GM23338 (cell line): ENCODE results near the gene MAP3K10. TPM values are rescaled to one million over a fixed set of nuclear protein-coding genes. Genes with fewer than 3 reads are reported as not detected.

Experiments used
- ATAC-seq: fragments of 200-7000 bp; cut with Tn5 transposase; 3 replicates; pipeline ENCODE4 v1.9.1; 2020
- DNase-seq: peaks from one replicate; pipeline ENCODE4 v3.0.0-alpha.2; 2015; ENCODE audit warnings: low spot score
- H2AFZ ChIP-seq: fragments of 200-600 bp; sonication (generic); 2 replicates; pipeline ENCODE4 v1.8.0; 2016; ENCODE audit warnings: antibody characterized with exemption, mild to moderate bottlenecking, moderate library complexity
- H3F3A ChIP-seq: fragments of 200-600 bp; sonication (generic); replicated peaks from 2 replicates; pipeline ENCODE4 v1.8.0; 2017; ENCODE audit warnings: antibody characterized with exemption, mixed run types, low read depth
- H3K27ac ChIP-seq: fragments of 200-600 bp; sonication (generic); 2 replicates; pipeline ENCODE4 v1.6.1; 2016; ENCODE audit warnings: low read depth
- H3K27me3 ChIP-seq: fragments of 200-600 bp; sonication (generic); 2 replicates; pipeline ENCODE4 v1.8.0; 2016; ENCODE audit warnings: mild to moderate bottlenecking, mixed run types, moderate library complexity; ENCODE audit not compliant: insufficient read depth
- H3K36me3 ChIP-seq: fragments of 200-600 bp; sonication (generic); 2 replicates; pipeline ENCODE4 v1.8.0; 2016; ENCODE audit warnings: mild to moderate bottlenecking; ENCODE audit not compliant: insufficient read depth
- H3K4me1 ChIP-seq: fragments of 200-600 bp; sonication (generic); 2 replicates; pipeline ENCODE4 v1.8.0; 2016; ENCODE audit warnings: mild to moderate bottlenecking, moderate library complexity; ENCODE audit not compliant: insufficient read depth
- H3K4me2 ChIP-seq: fragments of 200-600 bp; sonication (generic); 2 replicates; pipeline ENCODE4 v1.7.1; 2017; ENCODE audit warnings: mixed run types
- H3K4me3 ChIP-seq: fragments of 200-600 bp; sonication (generic); 2 replicates; pipeline ENCODE4 v1.6.1; 2016; ENCODE audit warnings: mixed run types
- H3K79me2 ChIP-seq: fragments of 200-600 bp; sonication (generic); replicated peaks from 2 replicates; pipeline ENCODE4 v1.8.0; 2017; ENCODE audit warnings: mild to moderate bottlenecking; ENCODE audit not compliant: insufficient read depth
- H3K9me2 ChIP-seq: fragments of 200-600 bp; sonication (generic); 2 replicates; pipeline ENCODE4 v1.8.0; 2017; ENCODE audit not compliant: insufficient read depth
- H4K20me1 ChIP-seq: fragments of 200-600 bp; sonication (generic); replicated peaks from 2 replicates; pipeline ENCODE4 v1.8.0; 2017; ENCODE audit warnings: mild to moderate bottlenecking; ENCODE audit not compliant: insufficient read depth
- H3K27ac Mint-ChIP-seq: 2 replicates; pipeline ENCODE4 v1.8.0; 2020; ENCODE audit warnings: inconsistent platforms, mild to moderate bottlenecking, moderate library complexity, mixed read lengths
- H3K27me3 Mint-ChIP-seq: 3 replicates; pipeline ENCODE4 v1.8.0; 2022; ENCODE audit warnings: low read depth, mild to moderate bottlenecking, moderate library complexity, mixed read lengths, inconsistent platforms; ENCODE audit not compliant: insufficient read depth, poor library complexity
- H3K36me3 Mint-ChIP-seq: 3 replicates; pipeline ENCODE4 v1.8.0; 2021; ENCODE audit warnings: low read depth, mild to moderate bottlenecking, inconsistent platforms, moderate library complexity, mixed read lengths
- H3K4me1 Mint-ChIP-seq: 3 replicates; pipeline ENCODE4 v1.8.0; 2020; ENCODE audit warnings: mild to moderate bottlenecking, inconsistent platforms, mixed read lengths
- H3K4me3 Mint-ChIP-seq: 3 replicates; pipeline ENCODE4 v1.8.0; 2021; ENCODE audit warnings: moderate library complexity, mild to moderate bottlenecking, inconsistent platforms, mixed read lengths
- H3K9me3 Mint-ChIP-seq: 3 replicates; pipeline ENCODE4 v1.8.0; 2020; ENCODE audit warnings: moderate library complexity, mild to moderate bottlenecking, inconsistent platforms, mixed read lengths
- CREB1 ChIP-seq: fragments of 250-450 bp; sonication (Bioruptor Pico); IDR thresholded peaks from 2 replicates; pipeline ENCODE4 v1.5.0; 2020; ENCODE audit warnings: low read depth, mild to moderate bottlenecking, moderate library complexity
- CTCF ChIP-seq, 2 experiments: fragments of 200-600 bp in 1 of 2; sonication (generic) in 1 of 2; conservative IDR thresholded peaks; 2 replicates each; pipeline versions ENCODE4 v1.5.1 to v1.6.1; 2016 to 2017; ENCODE audit warnings: antibody characterized with exemption in 2 of 2, low read depth in 2 of 2, mild to moderate bottlenecking in 2 of 2, moderate library complexity in 1 of 2
- ETS1 ChIP-seq: IDR thresholded peaks from 2 replicates; pipeline ENCODE4 v1.6.1; 2016; ENCODE audit warnings: antibody characterized with exemption
- EZH2 ChIP-seq: fragments of 200-600 bp; sonication (generic); IDR thresholded peaks from one replicate; pipeline ENCODE4 v1.8.0; 2017; ENCODE audit warnings: antibody characterized with exemption, mild to moderate bottlenecking, low read depth; ENCODE audit not compliant: unreplicated experiment
- JUNB ChIP-seq: IDR thresholded peaks from one replicate; pipeline ENCODE4 v1.6.1; 2016; ENCODE audit warnings: antibody characterized with exemption; ENCODE audit not compliant: unreplicated experiment
- NANOG ChIP-seq: IDR thresholded peaks from 2 replicates; pipeline ENCODE4 v1.6.1; 2016; ENCODE audit warnings: antibody characterized with exemption, borderline replicate concordance
- POLR2AphosphoS5 ChIP-seq: IDR thresholded peaks from 2 replicates; pipeline ENCODE4 v1.6.1; 2016; ENCODE audit warnings: antibody characterized with exemption, low read depth
- REST ChIP-seq: IDR thresholded peaks from one replicate; pipeline ENCODE4 v1.6.1; 2018; ENCODE audit warnings: antibody characterized with exemption; ENCODE audit not compliant: unreplicated experiment
- STAT1 ChIP-seq: IDR thresholded peaks from one replicate; pipeline ENCODE4 v1.6.1; 2016; ENCODE audit warnings: antibody characterized with exemption; ENCODE audit not compliant: unreplicated experiment
- ZNF331 ChIP-seq: fragments of 250-450 bp; sonication (Bioruptor Pico); IDR thresholded peaks from 2 replicates; pipeline ENCODE4 v1.5.0; 2020; ENCODE audit warnings: low read depth, mild to moderate bottlenecking, moderate library complexity
- polyA plus RNA-seq: library from polyadenylated mRNA; unstranded; fragments of >200 nt; fragmentation: Nextera tagmentation; extraction: Ambion mirVana; gene quantifications from 2 replicates; pipeline ENCODE4 v1.2.1, GENCODE V29; 2016
- total RNA-seq: library from RNA; depleted of rRNA; stranded (reverse); fragments of >200 nt; shearing (Covaris generic); gene quantifications from 2 replicates; pipeline ENCODE4 v1.2.3, GENCODE V29; 2014

MAP3K10 gene
- total and polyA plus RNA-seq, 2 experiments from 2014 or later, result 5.9 to 13.7 TPM

- TF ChIP-seq CTCF (conservative IDR thresholded peaks at IDR 0.05; ENCODE audit: low read depth in 2 of 2) (no peak), EZH2 (no peak), JUNB (no peak), POLR2AphosphoS5 (no peak), NANOG (no peak), REST (no peak)
Observed at GRCh38 chr19:40247735-40248262, 56.6 kb downstream of the MAP3K10 start (continued).

GRCh38 chr19:40249201-40249600, 58.0 kb downstream of the MAP3K10 start:
- Mint-ChIP-seq H3K4me3 (no peak overlapping the region), H3K9me3 (no peaks in the 10 kb centered on the region), H3K4me1 (peaks cover 22% of the 10 kb centered on the region), H3K27me3 (peaks cover 10% of the 10 kb centered on the region), H3K27ac (no peak overlapping the region), H3K36me3 (peaks cover 13% of the 10 kb centered on the region)
- H3F3A ChIP-seq, result no peaks in the 10 kb centered on the region
- peaks cover 7% of the 10 kb centered on the region; the same call in 1 of the 2 replicates for H3K4me1 ChIP-seq
- no peaks in the 10 kb centered on the region; the same call in 1 of the 2 replicates for H3K79me2 ChIP-seq
- H3K9me2 ChIP-seq, result no peaks in the 10 kb centered on the region
- peaks cover 3% of the 10 kb centered on the region; the same call in 1 of the 2 replicates for H4K20me1 ChIP-seq
- TF ChIP-seq JUNB (no peak), CREB1 (CRISPR knock-in tag) (no peak), ETS1 (no peak), CTCF (conservative IDR thresholded peaks at IDR 0.05; ENCODE audit: low read depth in 2 of 2) (no peak), NANOG (no peak), STAT1 (no peak), POLR2AphosphoS5 (no peak), ZNF331 (CRISPR knock-in tag) (no peak), EZH2 (no peak)
- no peak for ATAC-seq
- H2AFZ ChIP-seq, result no peak overlapping the region
- no peaks in the 10 kb centered on the region for H3K27me3 ChIP-seq
- no peak overlapping the region for H3K27ac ChIP-seq
- no peak overlapping the region for H3K4me3 ChIP-seq
- DNase-seq, result no peak
- no peaks in the 10 kb centered on the region; the same call in 1 of the 2 replicates for H3K36me3 ChIP-seq
- no peak overlapping the region for H3K4me2 ChIP-seq
